Keratinocyte (primary cell): Measurements from ENCODE around the gene ACKR3.

Experiments
- CTCF ChIP-seq, 3 experiments: IDR thresholded peaks in 1 of 3; conservative IDR thresholded peaks in 1 of 3; optimal IDR thresholded peaks in 1 of 3; 2 replicates in 2 of 3; 3 replicates in 1 of 3; pipeline versions ENCODE3 to v1.5.1; 2011; ENCODE audit warnings: low read length in 3 of 3, mild to moderate bottlenecking in 3 of 3, moderate library complexity in 2 of 3, control low read depth in 1 of 3, inconsistent platforms in 1 of 3; ENCODE audit not compliant: insufficient read depth in 2 of 3; ENCODE audit errors: extremely low read depth in 1 of 3
- EZH2 ChIP-seq: IDR thresholded peaks from one replicate; pipeline ENCODE4 v1.6.1; 2012; ENCODE audit warnings: inconsistent platforms, mild to moderate bottlenecking, low read length, moderate library complexity

- no peak for TF ChIP-seq CTCF (optimal IDR thresholded peaks at IDR 0.05 in 1 of 3, IDR thresholded peaks at IDR 0.05 in 1 of 3, conservative IDR thresholded peaks at IDR 0.05 in 1 of 3; ENCODE audit: extremely low read depth in 1 of 3, insufficient read depth in 2 of 3, low read length in 3 of 3)
- no peak for TF ChIP-seq EZH2
Measured at GRCh38 chr2:236525411-236525997, 44.1 kb upstream of the ACKR3 start.
